Measurements from ENCODE around the gene TMEM126A.

The TMEM126A gene

GRCh38 chr11:85698195-85698594, 50.4 kb downstream of the TMEM126A start:
- no peak for DNase-seq

GRCh38 chr11:85699957-85700741, 52.4 kb downstream of the TMEM126A start:
- DNase-seq: no peak

GRCh38 chr11:85704967-85705366, 57.2 kb downstream of the TMEM126A start:
- no peak for DNase-seq

DNA sequence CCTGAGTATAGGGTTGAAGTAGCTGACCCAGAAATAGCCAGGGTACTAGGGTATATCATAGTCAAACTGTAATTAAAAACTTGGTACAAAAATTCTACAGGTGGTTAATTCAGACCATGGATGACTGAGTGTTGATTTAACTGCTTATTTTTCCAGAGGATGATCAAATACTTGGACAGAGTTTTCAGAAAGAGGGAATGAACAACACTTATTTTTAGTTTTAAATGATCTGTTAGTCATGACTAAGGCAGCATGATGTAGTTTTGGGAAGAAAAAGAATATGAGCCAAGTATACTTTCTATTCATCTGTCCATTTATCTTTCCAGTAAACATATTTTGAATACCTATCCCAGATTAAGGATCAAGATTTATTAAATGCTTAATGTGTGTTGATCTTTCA, 58.0 kb downstream of the TMEM126A start:
- no peak for DNase-seq
